Measurements from ENCODE around the gene CDK2.

Gene CDK2

DNA sequence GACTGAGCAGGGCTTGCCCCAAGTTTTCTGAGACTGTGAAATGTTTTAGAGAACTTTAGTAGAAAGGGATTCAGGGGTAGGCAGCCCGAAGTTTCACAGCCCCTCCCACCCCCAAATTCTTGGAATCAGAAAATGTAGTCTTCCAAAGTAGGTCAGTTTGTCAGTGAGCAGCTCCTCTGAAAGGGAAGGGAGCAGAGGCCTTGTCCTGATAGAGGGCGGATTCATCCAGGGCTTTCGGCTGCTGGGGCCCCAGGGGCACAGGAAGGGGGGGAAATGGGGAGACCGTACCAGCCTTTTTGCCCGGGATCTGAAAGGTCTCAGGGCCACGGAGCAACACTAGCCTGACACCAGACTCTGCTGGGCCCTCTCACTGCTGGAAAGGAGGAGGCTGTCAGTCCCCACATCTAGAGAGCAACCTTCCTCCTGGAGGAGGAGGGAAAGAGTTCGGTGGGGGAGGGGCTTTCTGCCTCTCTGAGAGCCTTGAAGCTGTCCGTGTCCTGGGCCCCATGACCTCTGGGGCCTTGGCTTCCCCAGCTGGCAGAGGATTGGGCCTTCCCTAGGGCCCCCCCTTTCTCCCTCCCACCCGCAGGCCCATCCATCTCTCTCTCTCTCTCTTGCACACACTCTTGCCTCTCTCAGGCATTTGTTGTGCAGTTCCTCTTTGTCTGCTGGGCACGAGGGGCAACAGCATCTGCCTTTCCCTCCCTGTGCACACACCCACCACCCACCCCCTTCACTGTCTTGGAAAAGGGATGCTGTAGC is 54.0 kb downstream of the CDK2 start, which contains the start of gene IKZF4:
Gene IKZF4, plus strand, starts transcription at position 621 of the 762 bp plus-strand sequence. CDS start 451 bp downstream, outside the sequence.
- Mint-ChIP-seq H3K9me3 (no peaks in the 10 kb centered on the region), H3K4me1 (ENCODE audit: low read depth in 2 of 2) (peaks cover 0 to 6% of the 10 kb centered on the region in 2 donors)
- peak; percentile 57 for ATAC-seq (replicated peaks)

DNA sequence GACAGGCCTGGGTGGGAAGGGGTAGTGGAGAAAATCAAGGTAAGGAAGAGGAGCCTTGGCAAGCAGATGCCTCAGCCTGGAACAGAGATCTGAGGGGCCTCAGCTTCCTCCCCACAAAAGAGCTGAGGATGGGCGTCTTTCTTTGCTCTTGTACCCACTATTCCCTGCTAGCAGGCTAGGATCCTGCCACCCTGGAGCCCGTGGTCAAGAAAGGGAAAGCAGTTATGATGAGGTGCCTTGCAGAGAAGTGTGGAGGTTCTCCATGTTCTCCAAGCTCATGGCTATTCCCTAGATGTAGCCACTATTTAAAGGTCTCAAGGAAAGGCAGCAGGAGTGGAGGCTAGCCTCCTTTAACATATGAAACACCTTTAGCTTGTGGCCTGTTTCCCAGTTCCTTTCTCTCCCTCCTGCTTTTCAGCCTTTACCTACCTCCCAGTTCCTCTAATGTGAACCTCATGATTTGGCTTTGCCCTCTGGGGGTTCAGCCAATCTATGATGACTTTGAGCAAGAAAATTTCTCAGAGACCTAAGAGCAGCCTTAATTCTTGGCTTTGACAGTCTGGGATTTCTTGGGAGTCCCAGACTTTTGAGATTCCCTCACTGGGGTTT is 55.4 kb downstream of the CDK2 start:
- no peaks in the 10 kb centered on the region for H3K9me3 Mint-ChIP-seq
- H3K4me1 Mint-ChIP-seq (ENCODE audit: low read depth in 2 of 2) = peaks cover 0 to 6% of the 10 kb centered on the region in 2 donors
- H3K27me3 Mint-ChIP-seq = no peaks in the 10 kb centered on the region
- no peak for ATAC-seq (replicated peaks)
- DNase-seq = no peak
- H3K36me3 Mint-ChIP-seq (ENCODE audit: insufficient read depth) = peaks cover 6% of the 10 kb centered on the region
- H3K27ac Mint-ChIP-seq = peak overlapping the region; percentile 20 to 57
- H3K4me3 Mint-ChIP-seq = peak overlapping the region; percentile 67 to 76

More for the DNA sequence above, 54.0 kb downstream of the CDK2 start, which contains the start of gene IKZF4:
- peak within 1 kb of the TSS; percentile 67 to 76 for H3K4me3 Mint-ChIP-seq
- no peak for DNase-seq
- H3K36me3 Mint-ChIP-seq (ENCODE audit: insufficient read depth) = peaks cover 6% of the 10 kb centered on the region
- H3K27ac Mint-ChIP-seq = peak within 1 kb of the TSS; percentile 42 to 57
- no peaks in the 10 kb centered on the region for H3K27me3 Mint-ChIP-seq
